Measurements from ENCODE around the gene TBC1D2B.

Gene TBC1D2B

DNA sequence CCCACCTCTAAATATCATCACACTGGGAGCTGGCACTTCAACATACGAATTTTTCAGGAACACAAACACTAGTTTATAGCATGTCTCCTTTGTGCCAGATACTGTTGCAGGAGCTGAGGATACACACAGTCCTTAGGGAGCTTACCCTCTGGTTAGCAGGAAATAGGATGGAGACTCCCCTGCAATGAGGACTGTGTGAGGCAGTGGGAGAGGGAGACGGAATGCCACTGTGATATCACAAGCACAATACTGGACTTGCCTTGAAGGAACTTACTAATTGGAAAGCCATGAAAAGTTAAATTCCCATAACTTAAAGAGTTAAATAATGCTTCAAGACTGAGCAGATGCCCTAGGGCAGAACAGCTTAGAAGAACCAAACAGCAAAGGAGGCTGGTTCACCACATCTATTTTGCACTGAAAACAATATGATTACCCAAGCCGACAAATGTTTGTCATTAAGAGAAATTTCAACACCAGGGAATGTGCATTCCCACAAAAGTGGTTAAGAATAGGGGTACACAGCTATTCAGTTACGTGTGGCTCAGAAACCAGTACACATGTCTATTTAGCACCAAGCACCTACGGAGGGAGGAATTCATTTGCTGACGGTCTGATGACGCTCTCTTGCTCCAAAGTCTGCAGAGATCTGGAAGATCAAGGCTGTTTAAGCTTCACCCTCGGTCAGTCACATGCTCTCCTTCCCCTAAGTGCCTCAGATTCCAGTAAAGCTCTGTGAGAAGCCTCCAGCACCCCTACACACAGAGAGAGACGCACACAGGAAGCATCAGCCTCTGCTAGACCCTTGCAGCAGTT, 5.2 kb downstream of the TBC1D2B start:
- DNase-seq (ENCODE audit: low read depth in 3 of 3) = no peak

DNA sequence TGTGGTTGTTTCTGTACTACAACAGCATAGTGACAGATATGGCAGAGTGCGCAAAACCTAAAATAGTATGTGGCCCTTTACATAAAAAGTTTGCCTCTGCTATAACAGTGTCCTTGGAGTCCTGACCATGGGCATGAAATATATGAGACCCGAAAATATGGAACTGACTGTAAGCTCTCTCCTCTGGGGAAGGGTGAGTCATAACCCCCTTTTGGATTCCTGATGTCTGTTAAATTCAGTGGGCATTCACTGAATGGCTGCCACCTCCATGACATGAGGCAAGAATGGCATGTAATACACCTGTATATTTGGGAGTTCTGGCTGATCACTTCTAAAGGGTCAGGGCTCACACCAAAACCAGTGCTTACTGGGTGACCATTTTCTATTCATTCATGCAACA, 6.1 kb downstream of the TBC1D2B start:
- DNase-seq (ENCODE audit: low read depth in 3 of 3) = no peak

DNA sequence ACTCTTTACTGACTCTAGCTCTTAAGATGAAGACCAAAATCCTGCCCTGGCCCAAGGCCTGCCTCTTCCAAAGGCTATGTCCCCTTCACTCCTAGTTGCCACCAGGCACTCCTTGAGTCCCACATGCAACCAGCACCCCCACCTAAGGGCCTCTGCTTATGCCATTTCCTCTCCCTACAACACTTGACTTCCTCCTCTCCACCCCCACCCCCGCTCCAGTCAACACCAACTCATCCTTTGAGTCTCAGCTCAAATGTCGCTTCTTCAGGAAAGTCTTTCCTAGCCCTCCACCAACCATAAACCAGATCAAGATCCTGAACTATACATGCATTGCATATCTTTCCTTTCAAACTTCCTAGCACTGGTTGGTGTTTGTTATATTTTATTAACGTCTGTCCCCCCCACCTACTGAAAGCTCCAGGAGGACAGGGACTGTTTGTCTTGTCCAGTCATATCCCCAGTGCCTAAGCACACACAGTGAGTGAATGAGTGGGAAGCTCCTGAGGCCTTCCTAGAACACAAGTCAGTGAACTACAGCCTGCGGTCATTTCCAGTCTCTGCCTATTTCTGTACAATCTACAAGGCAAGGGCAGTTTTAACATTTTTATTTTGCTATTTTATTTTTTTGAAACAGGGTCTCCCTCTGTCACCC, 7.3 kb downstream of the TBC1D2B start:
- DNase-seq (ENCODE audit: low read depth in 3 of 3) = no peak

DNA sequence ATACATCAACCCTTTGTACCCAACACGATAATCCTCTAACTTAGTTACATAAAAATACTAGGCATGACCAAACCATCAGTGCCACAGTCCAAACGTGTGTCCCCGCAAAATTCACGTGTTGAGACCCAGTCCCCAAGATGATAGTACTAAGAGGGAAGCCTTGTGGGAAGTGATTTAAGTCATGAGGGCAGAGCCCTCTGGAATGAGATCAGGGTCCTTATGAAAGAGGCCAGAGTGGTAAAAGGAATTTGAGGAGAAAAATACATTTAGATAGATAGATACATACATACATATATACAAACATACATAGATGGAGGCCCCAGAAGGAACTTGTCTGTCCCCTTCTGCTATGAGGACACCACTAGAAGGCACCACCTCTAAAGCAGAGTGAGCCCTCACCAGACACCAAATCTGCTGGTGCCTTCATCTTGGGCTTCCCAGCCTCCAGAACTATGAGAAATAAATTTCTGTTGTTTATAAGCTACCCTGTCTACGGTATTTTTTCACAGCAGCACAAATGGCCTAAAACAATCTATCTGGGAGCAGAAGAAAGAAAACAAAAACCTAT, 8.0 kb downstream of the TBC1D2B start:
- DNase-seq (ENCODE audit: low read depth in 3 of 3) = no peak

DNA sequence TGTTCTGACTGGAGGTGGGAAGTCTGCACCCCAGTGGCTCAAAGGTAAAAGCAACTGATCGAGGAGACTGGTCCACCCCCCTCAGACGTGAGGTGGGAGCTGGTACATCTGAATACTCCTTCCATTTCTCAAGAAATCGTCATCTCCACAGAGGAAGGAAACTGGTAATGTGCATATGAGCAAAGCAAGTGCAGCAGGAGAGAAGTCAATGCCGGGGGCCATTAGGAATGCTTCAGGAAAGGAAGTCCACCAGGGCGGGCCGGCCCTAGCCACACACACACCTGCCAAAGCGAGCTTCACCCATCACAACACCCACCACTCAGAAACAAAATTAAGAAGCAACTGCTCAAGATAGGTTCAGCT, 8.5 kb downstream of the TBC1D2B start:
- DNase-seq (ENCODE audit: low read depth in 3 of 3) = no peak

DNA sequence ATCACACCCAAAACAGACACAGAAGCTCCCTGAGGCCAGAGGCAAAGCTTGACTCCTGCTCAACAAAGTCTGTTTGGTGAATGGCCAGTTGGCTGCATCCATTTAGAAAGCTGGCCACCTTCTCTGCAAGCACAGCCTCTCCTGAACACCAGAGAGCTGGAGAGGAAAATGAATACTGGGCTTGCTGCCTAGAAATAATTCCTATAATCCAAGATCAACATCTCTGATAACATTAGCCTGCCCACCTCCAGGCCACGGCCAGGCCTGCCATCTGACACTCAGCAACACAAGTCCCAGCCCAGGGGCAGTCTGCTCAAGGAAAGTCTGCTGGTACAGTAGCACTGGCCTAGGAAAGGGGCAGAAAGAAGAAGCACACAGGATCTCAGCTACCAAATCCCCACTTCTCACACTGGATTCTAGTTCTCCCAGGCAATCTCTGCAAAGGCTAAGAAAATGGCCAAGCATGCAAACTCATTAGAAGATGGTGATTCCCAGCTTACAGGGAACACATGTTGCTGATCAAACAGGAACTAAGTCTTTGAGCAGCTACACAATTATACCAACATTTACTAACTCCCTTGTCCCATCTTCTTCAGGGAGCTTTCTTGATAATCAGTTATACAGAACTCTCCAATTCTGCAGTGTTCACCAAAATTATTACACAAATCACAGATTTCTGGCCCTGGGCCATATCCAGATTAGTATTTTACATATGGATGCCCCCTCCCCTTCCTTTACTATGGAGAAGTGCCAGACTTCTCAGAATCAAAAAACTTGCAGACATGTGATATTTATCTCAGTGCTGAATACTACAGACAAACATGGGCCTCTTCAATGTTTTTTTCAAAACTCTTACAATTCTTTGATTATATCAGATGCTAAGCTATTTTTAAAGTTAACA, 9.9 kb downstream of the TBC1D2B start:
- no peak for DNase-seq (ENCODE audit: low read depth in 3 of 3)

DNA sequence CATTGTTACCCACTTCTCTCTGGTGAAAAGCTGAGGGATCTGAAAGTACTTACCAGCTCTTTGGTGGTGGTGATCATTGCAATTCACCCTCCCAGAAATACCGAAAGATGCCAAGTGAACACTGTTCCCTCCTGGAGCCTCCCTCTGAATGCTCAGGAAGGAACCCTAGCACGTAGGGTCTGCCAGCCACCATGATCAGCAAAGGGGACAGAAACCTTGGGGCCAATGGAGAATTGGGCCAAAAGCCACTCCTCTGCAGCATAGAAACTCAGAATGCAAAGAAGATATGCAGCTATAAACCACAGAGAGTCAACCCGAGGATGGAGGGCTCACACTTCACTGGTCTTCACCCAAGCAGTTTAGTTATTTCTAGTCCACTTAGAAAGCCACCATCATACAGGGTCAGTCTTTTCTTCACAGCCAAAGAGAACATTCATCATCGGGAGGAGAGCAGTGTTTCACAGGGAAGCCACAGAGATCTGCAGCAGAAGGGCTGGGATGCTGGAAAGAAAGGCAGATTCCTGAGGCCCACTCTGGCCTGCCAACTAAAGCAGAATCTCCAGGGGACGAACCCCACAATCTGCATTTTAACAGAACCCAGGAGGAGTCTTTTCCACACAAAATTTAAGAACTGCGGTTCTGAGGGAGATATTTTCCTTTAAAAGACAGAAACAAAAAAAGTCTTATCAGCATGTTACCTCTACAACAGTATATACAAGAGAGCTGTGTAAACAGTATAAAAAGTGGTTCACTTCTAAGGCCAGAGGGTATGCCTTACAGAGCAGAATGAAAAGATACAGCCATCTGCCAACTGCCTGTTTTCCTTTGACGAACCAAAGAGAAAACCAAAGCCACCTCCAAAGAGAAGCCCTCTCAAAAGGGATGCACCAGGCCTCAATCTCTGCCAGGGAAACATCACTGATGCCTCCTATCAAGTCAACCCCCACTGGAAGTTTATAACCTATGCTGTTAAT, 11.3 kb downstream of the TBC1D2B start:
- no peak for DNase-seq (ENCODE audit: low read depth in 3 of 3)

DNA sequence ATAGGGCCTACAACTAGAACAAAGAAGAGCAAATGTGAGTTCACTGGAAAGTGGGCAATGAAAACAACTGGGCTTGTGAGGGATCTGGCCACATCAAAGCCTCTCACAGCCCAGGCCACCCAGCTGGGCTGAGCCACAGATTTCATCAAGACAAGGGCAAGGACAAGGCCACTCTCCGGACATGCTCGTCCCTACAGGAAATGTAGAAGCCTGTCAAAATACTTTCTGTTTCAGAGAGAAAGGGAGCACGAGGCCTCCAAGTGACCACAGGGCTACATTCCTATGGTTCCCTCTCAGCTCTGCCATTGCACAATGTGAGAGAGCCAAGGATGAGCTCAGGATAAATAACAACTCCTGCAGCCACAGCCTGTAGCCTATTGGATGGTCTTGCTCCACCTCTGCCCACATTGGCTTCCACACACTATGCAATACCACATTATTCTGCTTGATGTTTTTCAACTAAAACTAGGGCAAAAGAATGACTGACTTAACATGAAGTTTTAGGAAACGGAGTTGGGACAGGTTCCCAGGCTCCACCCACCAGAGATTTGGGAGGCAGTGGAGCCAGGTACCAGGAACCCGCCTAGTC, 12.1 kb downstream of the TBC1D2B start:
- no peak for DNase-seq (ENCODE audit: low read depth in 3 of 3)

DNA sequence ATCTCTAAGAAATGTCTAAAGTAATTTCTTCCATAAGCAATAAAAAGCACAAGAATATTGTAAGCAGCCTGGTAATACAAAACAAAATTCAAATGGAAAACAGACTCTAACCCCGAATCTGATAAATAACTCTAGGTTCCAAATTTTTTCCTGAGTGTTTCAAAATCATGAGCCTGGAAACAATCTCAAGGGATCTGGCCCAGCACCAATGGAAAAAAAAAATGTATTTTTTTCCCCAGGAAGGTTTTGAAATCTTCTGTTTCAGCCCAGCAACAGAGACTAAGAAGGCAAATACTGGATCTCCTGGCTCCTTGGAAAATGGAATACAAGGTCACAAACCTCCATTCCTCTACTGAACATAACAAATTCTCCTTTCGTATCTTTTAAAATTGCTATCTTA, 13.0 kb downstream of the TBC1D2B start:
- no peak for DNase-seq (ENCODE audit: low read depth in 3 of 3)

DNA sequence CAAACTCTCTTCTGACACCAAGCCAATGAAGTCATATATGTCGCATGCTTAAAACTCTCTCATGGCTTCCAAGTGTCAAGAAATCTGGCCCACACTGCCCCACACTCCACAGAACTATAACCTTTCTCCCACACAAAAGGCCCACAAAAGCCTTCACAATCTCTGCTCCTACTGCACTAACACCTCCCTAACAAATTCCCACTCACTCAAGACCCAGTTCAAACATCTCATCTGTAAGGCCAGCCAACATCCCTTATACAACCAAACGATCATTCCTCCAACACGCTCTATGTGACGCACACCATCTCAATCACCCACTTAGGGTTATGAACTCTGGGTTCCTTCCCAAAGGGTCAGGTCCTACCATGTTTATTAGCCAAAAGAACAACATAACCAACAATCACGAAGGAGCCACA, 13.5 kb downstream of the TBC1D2B start:
- DNase-seq (ENCODE audit: low read depth in 3 of 3) = no peak

DNA sequence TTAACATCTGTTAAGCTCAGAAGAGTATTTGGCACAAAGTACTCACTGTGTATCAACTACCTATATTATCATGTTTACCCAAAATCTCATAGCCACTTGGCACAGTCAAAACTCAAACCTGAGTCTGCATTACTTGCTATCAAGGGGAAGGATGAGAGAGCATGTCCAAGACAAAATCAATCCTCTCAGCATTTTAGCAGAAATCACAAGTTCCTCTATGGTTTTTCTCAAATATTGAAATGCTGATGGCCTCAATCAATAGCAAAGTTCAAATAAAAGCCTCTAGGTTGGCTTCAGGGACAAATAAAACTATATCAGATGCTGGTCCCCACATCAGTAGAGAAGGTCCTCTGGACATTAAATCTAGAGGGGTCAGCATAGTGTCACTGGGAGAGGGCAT, 14.3 kb downstream of the TBC1D2B start:
- no peak for DNase-seq (ENCODE audit: low read depth in 3 of 3)

DNA sequence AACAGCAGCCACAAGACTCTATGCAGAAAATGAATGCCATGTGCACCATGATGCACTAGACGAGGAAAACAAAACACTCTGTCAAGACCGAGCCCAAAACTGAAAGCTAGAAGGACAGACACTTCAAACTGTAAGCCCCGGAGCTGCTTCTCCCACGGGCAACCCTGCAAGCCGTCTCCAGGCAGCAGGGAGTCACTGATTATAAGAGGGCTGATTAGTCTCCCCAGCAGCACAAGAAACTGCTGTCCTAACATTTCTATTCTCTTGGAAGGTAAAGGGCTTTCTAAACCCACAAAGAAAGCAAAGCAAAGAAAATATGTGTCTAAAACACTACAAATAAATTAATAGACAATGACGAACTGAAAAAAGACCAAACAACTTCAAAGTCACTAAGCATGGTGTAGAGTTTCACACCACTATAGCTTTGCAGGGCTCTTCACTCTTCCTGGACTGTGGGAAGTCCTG, 15.5 kb downstream of the TBC1D2B start:
- DNase-seq (ENCODE audit: low read depth in 3 of 3) = no peak

DNA sequence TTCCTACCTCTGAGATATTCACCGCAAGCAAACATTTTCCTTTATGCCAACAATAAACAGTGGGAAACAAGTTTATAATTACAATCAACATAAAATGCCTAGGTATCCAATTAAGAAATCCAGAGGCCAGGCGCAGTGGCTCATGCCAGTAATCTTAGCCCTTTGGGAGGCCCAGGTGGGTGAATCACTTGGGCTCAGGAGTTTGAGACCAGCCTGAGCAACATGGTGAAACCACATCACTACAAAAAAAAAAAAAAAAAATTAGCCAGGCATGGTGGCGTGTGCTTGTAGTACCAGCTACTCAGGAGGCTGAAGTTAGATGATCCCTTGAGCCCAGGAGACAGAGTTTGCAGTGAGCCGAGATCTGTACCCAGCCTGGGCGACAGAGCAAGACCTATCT, 17.3 kb downstream of the TBC1D2B start:
- no peak for DNase-seq (ENCODE audit: low read depth in 3 of 3)

DNA sequence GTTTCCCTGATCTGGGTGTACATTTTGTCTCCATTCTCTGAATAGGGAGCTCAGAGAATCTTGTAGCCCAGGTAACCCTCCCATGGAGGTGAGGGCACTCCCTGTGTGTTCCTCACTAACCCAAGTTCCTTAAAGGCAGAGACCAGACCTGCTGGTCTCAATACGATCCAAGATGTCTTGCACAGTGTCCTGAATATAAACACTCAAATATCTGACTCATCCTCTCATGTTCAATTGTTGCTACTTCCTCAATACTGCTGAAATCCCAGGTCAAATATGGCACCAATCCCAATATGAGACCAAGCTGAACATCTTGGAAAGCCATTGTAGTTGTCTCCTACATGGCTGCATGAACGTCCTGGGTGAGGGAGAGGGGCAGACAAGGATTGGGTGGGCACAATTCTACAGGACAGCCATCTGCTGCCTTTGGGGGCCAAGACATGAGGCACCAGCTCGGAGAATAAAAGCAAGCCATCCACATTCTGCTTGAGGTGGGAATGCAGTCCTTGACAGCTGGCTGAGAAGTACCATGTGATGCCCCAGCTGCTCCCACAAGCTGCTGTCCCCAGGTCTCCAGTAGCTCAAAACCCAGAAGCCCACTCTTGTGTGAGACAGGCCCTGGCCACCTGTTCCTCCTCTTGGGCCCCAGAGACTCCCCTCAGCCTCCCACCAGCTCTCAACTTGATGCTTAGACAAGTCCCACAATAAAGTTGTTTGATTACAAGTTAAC, 18.2 kb downstream of the TBC1D2B start:
- no peak for DNase-seq (ENCODE audit: low read depth in 3 of 3)

DNA sequence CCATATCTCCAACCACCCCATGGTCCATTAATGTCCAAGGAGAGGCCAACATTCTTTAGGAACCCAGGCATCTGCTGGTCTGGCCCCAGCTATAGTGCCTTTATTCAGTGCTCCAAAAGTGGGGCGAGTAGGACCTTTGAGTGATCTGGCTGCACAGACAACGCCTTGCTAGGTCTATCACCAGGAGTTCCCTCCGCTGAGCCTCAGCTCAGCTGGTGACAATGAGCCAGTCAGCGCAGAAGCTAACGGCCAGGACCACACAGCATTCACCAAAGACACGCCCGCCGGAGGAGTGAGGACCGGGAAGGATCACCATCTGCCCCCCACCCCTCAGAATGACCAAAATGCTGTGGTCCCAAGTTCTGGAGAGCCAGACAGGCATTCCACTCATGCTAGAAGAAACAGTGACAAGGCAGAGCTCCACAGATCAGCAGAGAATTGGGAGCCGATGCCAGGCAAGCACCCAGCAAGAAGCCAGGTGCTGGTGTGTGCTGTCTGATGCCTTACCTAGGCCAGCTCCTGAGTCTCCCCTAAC, 19.0 kb downstream of the TBC1D2B start:
- DNase-seq (ENCODE audit: low read depth in 3 of 3) = no peak

DNA sequence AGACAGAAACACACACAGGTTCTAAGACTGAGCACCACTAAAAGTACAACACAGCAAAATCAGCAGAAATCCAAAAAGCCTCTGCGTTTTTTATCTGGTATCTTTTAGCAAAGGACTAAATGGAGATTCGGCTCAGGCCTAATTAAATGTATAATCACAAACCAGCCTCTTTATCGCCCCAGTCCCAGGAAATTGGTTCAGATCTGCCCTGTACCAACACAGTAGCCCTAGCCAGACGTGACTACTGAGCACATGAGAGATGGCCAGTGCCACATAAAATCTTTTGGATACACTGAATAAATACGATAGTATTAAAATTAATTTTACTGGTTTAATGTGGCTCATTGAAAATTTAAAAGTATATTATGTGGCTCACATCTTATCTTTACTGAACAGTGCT, 19.7 kb downstream of the TBC1D2B start:
- DNase-seq (ENCODE audit: low read depth in 3 of 3) = no peak

DNA sequence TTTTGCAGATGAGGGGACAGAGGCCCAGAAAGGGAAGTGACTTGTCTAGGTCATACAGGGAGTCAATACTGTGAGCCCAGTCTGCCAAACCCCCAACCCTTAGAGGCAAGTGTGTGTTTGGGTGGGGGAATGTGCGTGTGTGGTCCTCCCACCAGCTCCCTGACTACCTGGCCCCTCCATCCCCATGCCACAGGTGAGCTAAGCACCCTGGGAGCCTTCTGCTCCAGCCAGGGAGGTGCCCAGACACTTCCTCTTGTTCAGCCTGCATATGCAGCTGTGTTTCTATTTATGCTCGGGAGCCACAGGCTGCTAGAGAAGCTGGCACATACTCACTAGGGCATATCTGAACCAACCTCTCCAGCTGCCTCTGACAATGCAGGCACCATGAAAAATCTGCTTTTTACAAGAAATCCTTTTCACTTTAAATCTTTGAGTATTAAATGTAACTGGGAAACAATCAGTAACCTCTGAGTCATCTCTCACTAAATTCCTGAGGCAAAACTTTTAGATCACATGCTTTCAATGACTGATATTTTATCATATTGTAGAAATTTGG, 20.7 kb downstream of the TBC1D2B start:
- no peak for DNase-seq (ENCODE audit: low read depth in 3 of 3)

DNA sequence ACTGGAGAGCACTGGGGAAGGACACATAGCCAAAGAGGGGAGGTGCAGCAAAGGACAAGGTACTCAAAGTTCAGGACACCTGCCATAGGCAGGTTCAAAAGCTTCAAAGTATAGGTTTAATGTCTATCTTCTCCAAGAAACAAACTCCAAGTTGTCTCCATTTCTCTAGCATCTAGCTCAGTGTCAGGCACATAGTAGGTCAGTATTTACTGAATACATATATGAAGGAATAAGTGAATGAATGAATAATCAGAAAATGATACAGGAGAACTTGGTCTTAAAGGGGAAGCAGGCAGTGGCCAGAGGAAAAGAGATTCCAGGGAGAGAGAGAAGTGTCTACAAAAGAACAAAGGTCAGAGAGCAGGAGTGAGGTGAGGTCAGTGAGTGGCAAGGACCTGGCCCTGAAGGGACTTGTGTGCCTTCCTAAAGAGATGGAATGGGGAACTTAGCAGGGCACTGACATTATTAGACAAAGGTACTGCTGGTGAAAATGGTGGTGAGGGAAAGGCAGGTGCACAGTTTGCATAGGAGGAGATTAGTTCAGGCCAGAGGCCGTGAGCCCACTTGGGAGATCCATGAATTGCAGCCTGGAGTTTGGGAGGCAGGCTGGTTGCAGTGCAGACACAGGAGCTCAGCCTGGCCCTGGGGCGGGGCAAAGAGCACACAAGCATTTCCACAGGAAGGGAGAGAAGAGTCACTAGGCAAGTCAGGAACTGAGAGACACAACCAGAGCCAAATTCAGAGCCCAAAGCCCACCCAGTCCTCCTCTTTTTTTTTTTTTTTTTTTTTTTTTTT, 21.4 kb downstream of the TBC1D2B start:
- no peak for DNase-seq (ENCODE audit: low read depth in 3 of 3)

All from stimulated activated CD4-positive, alpha-beta T cell treated with anti-CD3 and anti-CD28 coated beads, TNF-alpha, amount 100 ng/mL, for 48 hours (primary cell).